ENCODE results near the gene CRIP1. TPM values are rescaled to one million over a fixed set of nuclear protein-coding genes. Genes with fewer than 3 reads are reported as not detected.

The CRIP1 gene
- total and polyA plus RNA-seq, 2 experiments from 2014 or later, result 1.8 to 14.7 TPM

GRCh38 chr14:105472486-105472991 is 14.1 kb upstream of the CRIP1 start:
- H3K27ac ChIP-seq, result no peak overlapping the region
- WGBS (ENCODE audit: low lambda C conversion rate, missing lambda C conversion rate), result 93% methylated on average over 12 of the region's 12 CpGs

GRCh38 chr14:105473033-105473676 is 13.5 kb upstream of the CRIP1 start:
- Histone ChIP-seq H4K20me1 (ENCODE audit: insufficient read depth, poor library complexity, severe bottlenecking) (no peaks in the 10 kb centered on the region), H2AFZ (no peak overlapping the region), H3K36me3 (replicated peaks; ENCODE audit: insufficient read depth, low read depth) (no peaks in the 10 kb centered on the region), H3K27me3 (peaks cover 26% of the 10 kb centered on the region), H3K79me2 (no peaks in the 10 kb centered on the region), H3K27ac (no peak overlapping the region), H3K4me3 (no peak overlapping the region), H3K9me2 (replicated peaks; ENCODE audit: insufficient read depth) (no peaks in the 10 kb centered on the region), H3K4me2 (peak overlapping the region; percentile 99), H3K9me3 (ENCODE audit: low read depth) (no peaks in the 10 kb centered on the region), H3K4me1 (ENCODE audit: insufficient read depth) (peaks cover 42% of the 10 kb centered on the region)
- no peak for DNase-seq (ENCODE audit: low spot score)
- TF ChIP-seq EZH2 (IDR thresholded peaks at IDR 0.05; ENCODE audit: borderline replicate concordance), result no peak
- TF ChIP-seq CTCF (IDR thresholded peaks at IDR 0.05; ENCODE audit: poor library complexity), result no peak
- TF ChIP-seq EZH2phosphoT487 (IDR thresholded peaks at IDR 0.05; ENCODE audit: low read depth, severe bottlenecking, unreplicated experiment), result no peak
- WGBS (ENCODE audit: low lambda C conversion rate, missing lambda C conversion rate), result 36% methylated on average over 3 of the region's 7 CpGs

More at GRCh38 chr14:105472486-105472991, 14.1 kb upstream of the CRIP1 start:
- Histone ChIP-seq H3K36me3 (replicated peaks; ENCODE audit: insufficient read depth, low read depth) (no peaks in the 10 kb centered on the region), H3K79me2 (no peaks in the 10 kb centered on the region), H3K4me3 (no peak overlapping the region), H3K9me3 (ENCODE audit: low read depth) (no peaks in the 10 kb centered on the region), H2AFZ (no peak overlapping the region), H3K4me1 (ENCODE audit: insufficient read depth) (peaks cover 42% of the 10 kb centered on the region), H3K9me2 (replicated peaks; ENCODE audit: insufficient read depth) (no peaks in the 10 kb centered on the region), H3K4me2 (no peak overlapping the region), H3K27me3 (peaks cover 22% of the 10 kb centered on the region), H4K20me1 (ENCODE audit: insufficient read depth, poor library complexity, severe bottlenecking) (no peaks in the 10 kb centered on the region)
- TF ChIP-seq EZH2phosphoT487 (IDR thresholded peaks at IDR 0.05; ENCODE audit: low read depth, severe bottlenecking, unreplicated experiment) (no peak), CTCF (IDR thresholded peaks at IDR 0.05; ENCODE audit: poor library complexity) (no peak), EZH2 (IDR thresholded peaks at IDR 0.05; ENCODE audit: borderline replicate concordance) (no peak)
- DNase-seq (ENCODE audit: low spot score), result no peak

- TF ChIP-seq CTCF (IDR thresholded peaks at IDR 0.05; ENCODE audit: poor library complexity) (no peak), EZH2phosphoT487 (IDR thresholded peaks at IDR 0.05; ENCODE audit: low read depth, severe bottlenecking, unreplicated experiment) (no peak), EZH2 (IDR thresholded peaks at IDR 0.05; ENCODE audit: borderline replicate concordance) (no peak)
- Histone ChIP-seq H4K20me1 (ENCODE audit: insufficient read depth, poor library complexity, severe bottlenecking) (no peaks in the 10 kb centered on the region), H3K4me3 (peak overlapping the region; percentile 82), H3K9me2 (replicated peaks; ENCODE audit: insufficient read depth) (no peaks in the 10 kb centered on the region), H3K4me2 (peak overlapping the region; percentile 99), H2AFZ (no peak overlapping the region), H3K27me3 (peaks cover 33% of the 10 kb centered on the region), H3K79me2 (no peaks in the 10 kb centered on the region), H3K4me1 (ENCODE audit: insufficient read depth) (peaks cover 48% of the 10 kb centered on the region), H3K27ac (peak overlapping the region; percentile 79), H3K36me3 (replicated peaks; ENCODE audit: insufficient read depth, low read depth) (no peaks in the 10 kb centered on the region), H3K9me3 (ENCODE audit: low read depth) (no peaks in the 10 kb centered on the region)
- peak; percentile 94 for DNase-seq (ENCODE audit: low spot score)
- 6% methylated on average over 30 of the region's 60 CpGs for WGBS (ENCODE audit: low lambda C conversion rate, missing lambda C conversion rate)
Measured at GRCh38 chr14:105473677-105474482, 12.8 kb upstream of the CRIP1 start.
